Suprapubic skin (tissue), 4 donors: Measurements from ENCODE around the gene MDFIC. TPM values are rescaled to one million over a fixed set of nuclear protein-coding genes. Genes with fewer than 3 reads are reported as not detected.
A peak's percentile ranks its signal among the peaks of the same experiment; 100 is the strongest.

Experiments
- DNase-seq, 2 donors: peaks; one replicate each; pipeline ENCODE4 v3.0.0-alpha.2; 2019; ENCODE audit warnings: low spot score in 2 of 2
- H3K27ac ChIP-seq: fragments of 200-600 bp; sonication (generic); one replicate; pipeline ENCODE4 v1.5.1; 2019
- H3K27me3 ChIP-seq: fragments of 200-600 bp; sonication (generic); one replicate; pipeline ENCODE4 v1.5.1; 2019
- H3K36me3 ChIP-seq: fragments of 200-600 bp; sonication (generic); one replicate; pipeline ENCODE4 v1.5.1; 2019
- H3K4me1 ChIP-seq: fragments of 200-600 bp; sonication (generic); one replicate; pipeline ENCODE4 v1.5.1; 2019
- H3K4me3 ChIP-seq: fragments of 200-600 bp; sonication (generic); one replicate; pipeline ENCODE4 v1.5.1; 2019; ENCODE audit warnings: mild to moderate bottlenecking
- H3K9me3 ChIP-seq: fragments of 200-600 bp; sonication (generic); one replicate; pipeline ENCODE4 v1.5.1; 2019
- CTCF ChIP-seq, 2 donors: fragments of 200-600 bp in 1 of 2; fragments of 450-650 bp in 1 of 2; sonication (generic) in 1 of 2; IDR thresholded peaks; one replicate each; pipeline ENCODE4 v1.5.1; 2016 to 2019; ENCODE audit warnings: antibody characterized with exemption in 2 of 2, mild to moderate bottlenecking in 1 of 2, moderate library complexity in 1 of 2
- EP300 ChIP-seq: sonication (generic); formaldehyde crosslinking; IDR thresholded peaks from one replicate; pipeline ENCODE4 v1.6.1; 2017; ENCODE audit warnings: antibody characterized with exemption
- POLR2A ChIP-seq, 2 donors: fragments of 450-650 bp; IDR thresholded peaks; one replicate each; pipeline ENCODE4 v1.6.1; 2017; ENCODE audit warnings: antibody characterized with exemption in 2 of 2, mild to moderate bottlenecking in 2 of 2, moderate library complexity in 2 of 2
- POLR2AphosphoS5 ChIP-seq, 3 donors: sonication (generic); formaldehyde crosslinking; IDR thresholded peaks; one replicate each; pipeline ENCODE4 v1.6.1; 2017; ENCODE audit warnings: antibody characterized with exemption in 3 of 3
- WGBS: methylation state at CpG from one replicate; pipeline ENCODE4 v1.1.5; 2018; 5-methylcytosine and 5-hydroxymethylcytosine counted together
- total RNA-seq, 4 donors: library from RNA; depleted of rRNA; stranded (reverse); fragments of >200 nt; gene quantifications; one replicate each; pipeline ENCODE4 v1.1.0, GENCODE V29; 2016

MDFIC gene
- total RNA-seq, 4 donors from 2014 or later = 15.7 to 37.8 (median 28.1) TPM

- H3K27me3 ChIP-seq = no peaks in the 10 kb centered on the region
- H3K4me1 ChIP-seq = peaks cover 34% of the 10 kb centered on the region
- no peak for TF ChIP-seq POLR2AphosphoS5 (IDR thresholded peaks at IDR 0.05)
- no peak for TF ChIP-seq EP300
- TF ChIP-seq POLR2A (IDR thresholded peaks at IDR 0.05) = no peak
- TF ChIP-seq CTCF (IDR thresholded peaks at IDR 0.05) = no peak
- H3K27ac ChIP-seq = no peak overlapping the region
- H3K9me3 ChIP-seq = no peaks in the 10 kb centered on the region
- DNase-seq = no peak
- no peaks in the 10 kb centered on the region for H3K36me3 ChIP-seq
- H3K4me3 ChIP-seq = no peak overlapping the region
These were observed 3.5 kb downstream of the MDFIC start for GRCh38 chr7:114925434-114925833.

GRCh38 chr7:114928060-114928459 is 6.2 kb downstream of the MDFIC start:
- no peaks in the 10 kb centered on the region for H3K9me3 ChIP-seq
- no peaks in the 10 kb centered on the region for H3K36me3 ChIP-seq
- no peak overlapping the region for H3K4me3 ChIP-seq
- TF ChIP-seq CTCF (IDR thresholded peaks at IDR 0.05) (no peak), EP300 (no peak), POLR2A (IDR thresholded peaks at IDR 0.05) (no peak), POLR2AphosphoS5 (IDR thresholded peaks at IDR 0.05) (no peak)
- peaks cover 46% of the 10 kb centered on the region for H3K4me1 ChIP-seq
- 86% methylated on average over 1 of the region's 2 CpGs for WGBS
- no peak for DNase-seq
- H3K27me3 ChIP-seq = no peaks in the 10 kb centered on the region
- no peak overlapping the region for H3K27ac ChIP-seq

- 83% methylated on average over 1 of the region's 1 CpG for WGBS
- DNase-seq = no peak
These were observed 7.7 kb downstream of the MDFIC start for GRCh38 chr7:114929570-114929969.

GRCh38 chr7:114930107-114930661 is 8.3 kb downstream of the MDFIC start:
- peaks cover 31% of the 10 kb centered on the region for H3K4me1 ChIP-seq
- no peaks in the 10 kb centered on the region for H3K9me3 ChIP-seq
- no peaks in the 10 kb centered on the region for H3K27me3 ChIP-seq
- WGBS = 59% methylated on average over 4 of the region's 4 CpGs
- TF ChIP-seq POLR2AphosphoS5 (IDR thresholded peaks at IDR 0.05) = no peak
- no peaks in the 10 kb centered on the region for H3K36me3 ChIP-seq
- H3K4me3 ChIP-seq = no peak overlapping the region
- no peak for DNase-seq
- no peak overlapping the region for H3K27ac ChIP-seq

More at GRCh38 chr7:114929570-114929969, 7.7 kb downstream of the MDFIC start:
- no peak for TF ChIP-seq EP300
- no peak for TF ChIP-seq POLR2A (IDR thresholded peaks at IDR 0.05)
- TF ChIP-seq POLR2AphosphoS5 (IDR thresholded peaks at IDR 0.05) = no peak
- no peak for TF ChIP-seq CTCF (IDR thresholded peaks at IDR 0.05)
- Histone ChIP-seq H3K27ac (no peak overlapping the region), H3K27me3 (no peaks in the 10 kb centered on the region), H3K9me3 (no peaks in the 10 kb centered on the region), H3K4me1 (peaks cover 31% of the 10 kb centered on the region), H3K36me3 (no peaks in the 10 kb centered on the region), H3K4me3 (no peak overlapping the region)

DNA sequence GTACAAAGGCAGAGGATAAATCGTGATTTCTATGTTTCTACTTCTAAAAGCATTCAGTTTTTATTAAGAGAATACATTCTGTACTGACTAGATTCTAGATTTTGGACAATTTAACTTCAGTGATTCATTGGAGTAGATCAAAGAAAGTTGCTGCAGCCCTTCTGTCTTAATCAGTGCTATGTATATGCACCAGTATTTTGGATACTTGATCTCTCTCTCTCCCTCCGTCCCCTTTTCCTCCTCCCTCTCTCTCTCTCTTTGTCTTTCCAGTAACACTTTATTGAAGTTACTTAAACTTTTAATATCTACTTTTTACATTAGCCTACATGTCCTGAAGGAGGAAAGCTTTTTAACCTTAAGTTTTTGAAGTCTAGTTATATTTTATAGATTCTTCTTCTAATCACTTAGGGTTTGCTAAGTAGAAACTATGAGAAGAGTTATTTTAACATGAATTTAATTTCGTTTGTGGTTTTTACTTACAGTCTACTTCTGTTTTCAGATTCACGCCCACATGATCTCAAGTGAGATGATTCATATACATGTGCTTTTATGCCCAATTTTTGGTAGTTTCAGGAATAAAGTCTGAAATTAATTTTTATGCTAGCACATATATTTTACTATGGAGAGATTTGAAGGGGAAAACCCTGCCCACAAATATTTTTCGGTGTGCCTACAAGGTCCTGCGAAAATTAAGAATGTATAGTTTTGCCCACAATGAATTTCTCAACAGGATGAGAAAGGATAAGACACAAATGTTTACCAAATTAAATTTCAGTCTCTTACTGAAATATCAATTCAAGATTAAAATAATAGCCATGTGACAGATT is 9.1 kb downstream of the MDFIC start:
- WGBS = 61% methylated on average over 6 of the region's 6 CpGs
- TF ChIP-seq POLR2A (IDR thresholded peaks at IDR 0.05) = no peak
- TF ChIP-seq EP300 = no peak
- no peak for TF ChIP-seq CTCF (IDR thresholded peaks at IDR 0.05)
- no peak for TF ChIP-seq POLR2AphosphoS5 (IDR thresholded peaks at IDR 0.05)
- no peak overlapping the region for H3K4me3 ChIP-seq
- peaks cover 30% of the 10 kb centered on the region for H3K4me1 ChIP-seq
- peak overlapping the region; percentile 15 for H3K27ac ChIP-seq
- H3K27me3 ChIP-seq = no peaks in the 10 kb centered on the region
- no peak for DNase-seq
- no peaks in the 10 kb centered on the region for H3K9me3 ChIP-seq
- H3K36me3 ChIP-seq = no peaks in the 10 kb centered on the region
